ENCODE measurements around the gene ARFIP2.
"Not testable (repeated sequence)": the region's sequence is repeated elsewhere in the genome, so short reads cannot be mapped to it uniquely, and the experiment has no call there.

Gene ARFIP2, protein sequence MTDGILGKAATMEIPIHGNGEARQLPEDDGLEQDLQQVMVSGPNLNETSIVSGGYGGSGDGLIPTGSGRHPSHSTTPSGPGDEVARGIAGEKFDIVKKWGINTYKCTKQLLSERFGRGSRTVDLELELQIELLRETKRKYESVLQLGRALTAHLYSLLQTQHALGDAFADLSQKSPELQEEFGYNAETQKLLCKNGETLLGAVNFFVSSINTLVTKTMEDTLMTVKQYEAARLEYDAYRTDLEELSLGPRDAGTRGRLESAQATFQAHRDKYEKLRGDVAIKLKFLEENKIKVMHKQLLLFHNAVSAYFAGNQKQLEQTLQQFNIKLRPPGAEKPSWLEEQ

DNA sequence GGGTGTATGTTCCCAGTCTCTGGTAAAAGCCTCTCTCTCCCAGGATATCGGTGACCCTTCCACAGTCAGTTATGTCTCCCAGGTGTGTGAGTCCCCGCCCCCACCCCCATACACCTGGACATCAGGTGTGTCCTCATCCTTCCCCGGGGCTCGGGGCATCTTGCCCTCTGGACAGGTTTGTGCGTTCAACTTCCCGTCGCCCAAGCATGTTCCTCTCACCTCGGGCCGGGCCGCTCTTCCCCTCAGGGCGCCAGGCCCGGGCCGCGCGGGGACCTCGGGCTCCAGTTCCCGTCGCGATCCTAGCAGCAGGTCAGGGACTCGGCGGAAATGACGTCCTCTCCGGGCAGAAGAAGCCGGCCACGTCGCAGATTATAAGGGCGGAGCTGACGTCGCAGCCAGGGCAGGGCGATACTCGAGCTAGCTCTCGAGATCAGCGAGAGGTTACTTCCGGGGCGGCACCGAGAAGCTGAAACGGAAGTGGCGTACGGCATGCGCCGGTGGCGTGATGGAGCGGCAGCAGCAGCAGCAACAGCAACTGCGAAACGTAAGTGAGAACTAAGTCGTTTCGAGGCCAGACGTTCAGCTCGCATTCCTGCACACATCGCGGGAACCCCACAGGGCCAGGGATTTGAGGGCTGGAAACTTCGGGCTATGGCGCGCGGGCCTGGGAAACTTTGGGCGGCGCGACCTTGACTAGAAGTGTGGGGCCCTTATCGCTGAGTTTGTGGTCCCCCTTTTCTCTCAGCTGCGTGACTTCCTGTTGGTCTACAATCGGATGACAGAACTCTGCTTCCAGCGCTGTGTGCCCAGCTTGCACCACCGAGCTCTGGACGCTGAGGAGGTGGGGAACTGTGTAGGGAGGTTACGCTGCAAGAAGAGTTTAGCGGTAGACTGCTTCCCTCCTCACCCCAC is at the start of gene ARFIP2, which contains the start of gene TIMM10B:
Gene ARFIP2 (minus strand): TSS at position 320 of the 912 bp plus-strand sequence. CDS start 910 bp downstream, outside the sequence.
Gene TIMM10B (plus strand): TSS at position 490 of the 912 bp plus-strand sequence. CDS start 16 bp downstream, at position 506.
- DNase-seq (ENCODE audit: low read depth in 1 of 2, low spot score in 1 of 2): peak; percentile 88 to 95

DNA sequence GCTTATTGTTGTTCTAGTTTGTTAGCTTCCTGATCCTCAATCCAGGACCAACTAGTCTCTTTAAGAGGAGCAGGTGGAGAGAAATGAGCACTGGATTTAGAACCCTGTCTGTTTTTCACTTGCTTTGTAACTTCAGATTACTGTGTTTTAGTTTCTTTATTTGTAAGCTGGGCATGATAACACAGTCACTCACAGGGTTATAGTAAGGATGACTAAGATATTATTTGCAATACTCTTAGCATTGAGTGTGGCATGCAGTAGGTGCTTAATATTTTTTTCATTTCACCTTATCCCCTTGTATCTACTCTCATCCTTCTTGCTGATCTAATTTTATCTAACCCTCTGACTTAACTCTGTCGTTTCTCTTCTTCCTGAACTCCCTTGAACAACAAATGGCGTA is 49.7 kb upstream of the ARFIP2 start:
- DNase-seq (ENCODE audit: low read depth in 1 of 2, low spot score in 1 of 2): no peak

DNA sequence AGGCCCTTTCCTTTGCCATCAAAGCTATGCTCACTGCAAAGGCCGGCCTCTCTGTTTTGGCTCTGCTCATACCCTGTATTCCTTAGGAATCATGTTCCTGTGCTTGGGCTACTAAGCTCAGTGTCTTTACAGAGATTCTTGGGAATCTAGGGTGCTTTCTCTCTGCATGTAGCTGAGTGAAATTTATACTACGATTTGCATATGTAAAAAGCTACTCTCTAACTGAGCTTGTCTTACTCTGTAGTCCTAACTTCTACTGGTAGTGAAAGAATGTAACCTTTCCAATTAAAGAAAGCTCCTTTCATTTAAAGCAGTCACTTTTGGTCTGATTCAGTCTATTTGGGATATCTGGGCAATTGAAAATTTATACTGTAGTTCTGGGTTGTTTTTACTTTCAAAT is 48.1 kb upstream of the ARFIP2 start:
- DNase-seq (ENCODE audit: low read depth in 1 of 2, low spot score in 1 of 2): no peak

DNA sequence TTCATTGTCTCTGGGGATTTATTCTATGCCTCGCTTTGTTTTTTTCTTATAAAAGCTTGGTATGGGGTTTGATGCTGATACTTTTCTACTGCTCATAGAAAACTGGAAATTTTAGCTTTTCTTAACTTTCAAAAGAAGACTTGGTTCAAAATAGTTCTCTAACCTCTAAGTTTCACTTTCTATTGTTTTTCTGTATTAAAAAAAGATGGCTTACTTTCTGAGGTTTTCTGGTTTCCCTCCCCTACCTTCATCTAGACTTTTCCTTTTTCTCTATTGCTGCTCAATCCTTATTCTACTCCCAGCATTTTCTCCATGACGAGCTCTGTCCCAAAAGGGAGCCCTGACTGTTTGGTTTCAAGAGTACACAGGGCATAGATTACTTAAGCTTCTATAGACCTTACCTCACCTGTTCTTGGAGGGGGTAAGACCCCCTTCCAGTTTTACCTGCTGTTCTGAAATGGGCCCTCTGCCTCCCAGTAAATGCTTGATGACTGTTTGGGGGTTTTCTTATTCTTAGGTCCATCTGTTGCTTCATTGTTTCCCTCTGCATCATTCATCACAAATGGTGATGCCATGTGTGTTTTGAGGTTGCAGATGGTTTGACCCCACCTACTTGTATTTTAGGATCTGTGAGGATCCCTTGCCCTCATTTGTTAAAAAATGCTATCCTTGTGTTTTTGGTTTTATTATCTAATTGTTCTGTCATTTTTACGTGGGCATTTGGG is 45.4 kb upstream of the ARFIP2 start:
- DNase-seq (ENCODE audit: low read depth in 1 of 2, low spot score in 1 of 2): no peak

DNA sequence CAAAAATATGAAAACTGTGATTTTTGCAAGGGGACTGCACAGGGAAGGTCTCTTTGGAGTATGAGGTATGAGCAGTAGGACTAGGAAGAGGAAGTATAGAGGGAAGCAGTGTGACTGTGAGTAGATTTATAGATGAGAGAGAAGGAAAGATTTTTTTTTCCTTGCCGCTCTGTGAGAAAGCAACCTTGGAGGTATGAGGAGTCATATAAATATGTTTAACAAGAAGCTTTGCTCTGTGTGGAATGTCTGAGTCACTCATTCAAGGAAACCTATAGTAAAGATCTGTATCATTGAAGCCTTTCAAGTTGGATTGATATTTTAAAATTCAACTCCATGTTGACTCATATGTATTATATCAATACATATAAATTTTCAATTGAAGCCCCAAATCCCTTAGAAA is 42.1 kb upstream of the ARFIP2 start:
- no peak for DNase-seq (ENCODE audit: low read depth in 1 of 2, low spot score in 1 of 2)

DNA sequence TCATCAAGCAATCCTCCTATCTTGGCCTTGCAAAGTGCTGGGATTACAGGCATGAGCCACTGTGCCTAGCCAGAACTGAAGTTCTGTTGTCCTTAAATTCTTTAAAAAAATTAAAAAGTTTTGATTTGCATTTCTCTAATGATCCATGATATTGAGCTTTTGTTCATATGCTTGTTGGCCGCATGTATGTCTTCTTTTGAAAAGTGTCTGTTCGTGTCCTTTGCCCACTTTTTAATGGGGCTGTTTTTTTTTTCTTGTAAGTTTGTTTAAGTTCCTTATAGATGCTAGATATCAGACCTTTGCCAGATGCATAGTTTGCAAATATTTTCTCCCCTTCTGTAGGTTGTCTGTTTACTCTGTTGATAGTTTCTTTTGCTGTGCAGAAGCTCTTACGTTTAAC is 40.8 kb upstream of the ARFIP2 start:
- not testable (repeated sequence) for DNase-seq (ENCODE audit: low read depth in 1 of 2, low spot score in 1 of 2)

DNA sequence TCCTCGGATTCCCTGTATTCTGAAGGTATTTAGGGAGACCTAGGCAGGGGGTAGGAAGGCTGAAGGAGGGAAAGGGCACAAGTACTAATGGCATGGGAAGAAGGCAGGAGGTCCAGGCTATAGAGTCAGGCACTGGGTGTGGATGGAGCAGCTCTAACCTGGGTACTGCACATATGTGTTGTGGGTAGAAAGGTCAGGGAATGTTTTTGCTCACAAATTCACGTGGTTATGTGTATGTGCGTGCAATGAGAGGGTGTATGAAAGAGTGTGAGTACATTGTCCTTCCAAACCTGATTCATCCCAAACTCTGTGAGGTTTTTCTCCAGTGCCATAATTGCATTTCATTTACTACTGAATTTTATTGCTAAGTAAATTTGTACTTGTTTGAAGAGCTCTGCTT is 39.1 kb upstream of the ARFIP2 start:
- no peak for DNase-seq (ENCODE audit: low read depth in 1 of 2, low spot score in 1 of 2)

DNA sequence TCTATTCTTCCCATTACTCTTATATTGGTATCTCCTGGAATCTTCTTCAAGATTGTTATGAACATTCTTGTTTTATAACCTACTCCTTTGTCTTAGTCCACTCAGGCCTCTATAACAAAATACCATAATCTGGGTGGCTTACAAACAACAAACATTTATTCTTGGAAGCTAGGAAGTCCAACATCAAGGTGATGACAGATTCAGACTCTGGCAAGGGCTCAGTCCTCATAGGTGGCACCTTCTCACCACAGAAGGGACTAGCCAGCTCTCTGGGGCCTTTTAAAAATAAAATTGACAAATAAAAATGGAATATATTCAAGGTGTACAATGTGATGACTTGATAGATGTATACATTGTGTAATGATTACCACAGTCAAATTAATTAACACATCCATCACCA is 35.7 kb upstream of the ARFIP2 start:
- DNase-seq (ENCODE audit: low read depth in 1 of 2, low spot score in 1 of 2): no peak

DNA sequence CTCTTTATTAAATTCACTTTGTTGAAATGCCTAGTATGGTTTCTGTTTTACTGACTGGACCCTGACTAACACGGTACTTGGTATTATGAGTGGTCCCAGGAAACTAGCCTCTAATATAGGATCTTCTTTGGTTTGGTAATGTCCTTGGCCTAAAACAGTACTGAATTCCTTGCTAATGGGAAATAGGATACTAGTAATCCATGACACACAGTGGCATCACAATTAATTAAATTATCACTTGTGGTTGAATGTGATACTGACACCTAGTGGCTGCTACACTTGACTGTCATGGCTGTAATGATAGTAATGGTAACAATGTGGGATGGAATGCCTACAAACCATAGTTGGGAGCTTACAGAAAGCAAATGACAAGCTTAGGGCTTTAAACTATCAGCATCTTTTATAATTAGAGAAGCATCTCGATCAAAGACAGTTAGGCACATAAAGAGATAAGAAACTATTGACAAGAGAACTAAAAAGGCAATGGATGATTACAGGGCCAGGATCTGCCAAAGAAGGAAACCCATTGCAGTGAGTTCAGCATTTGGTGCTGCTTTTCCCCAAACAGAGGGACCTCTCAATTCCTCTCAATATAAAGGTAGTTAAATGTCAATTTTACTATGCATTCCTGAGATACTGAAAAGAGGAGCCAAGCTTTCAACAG is 24.6 kb upstream of the ARFIP2 start:
- no peak for DNase-seq (ENCODE audit: low read depth in 1 of 2, low spot score in 1 of 2)

DNA sequence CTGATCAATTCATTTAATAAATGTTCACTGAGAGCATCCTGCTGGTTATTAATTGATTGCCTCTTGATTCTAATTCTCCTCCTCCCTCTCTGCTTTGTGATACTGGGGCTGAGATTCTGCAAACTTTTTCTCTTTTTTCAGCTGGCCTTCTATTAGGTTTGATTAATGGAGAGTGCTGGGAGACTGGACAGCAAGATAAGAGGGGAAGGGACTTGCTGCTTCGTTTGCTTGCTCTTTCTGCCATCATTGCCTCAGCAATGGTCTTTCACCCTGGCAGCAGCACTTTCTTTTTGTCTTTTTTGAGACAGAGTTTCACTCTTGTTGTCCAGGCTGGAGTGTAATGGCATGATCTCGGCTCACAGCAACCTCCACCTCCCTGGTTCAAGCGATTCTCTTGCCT is 23.0 kb upstream of the ARFIP2 start:
- no peak for DNase-seq (ENCODE audit: low read depth in 1 of 2, low spot score in 1 of 2)

DNA sequence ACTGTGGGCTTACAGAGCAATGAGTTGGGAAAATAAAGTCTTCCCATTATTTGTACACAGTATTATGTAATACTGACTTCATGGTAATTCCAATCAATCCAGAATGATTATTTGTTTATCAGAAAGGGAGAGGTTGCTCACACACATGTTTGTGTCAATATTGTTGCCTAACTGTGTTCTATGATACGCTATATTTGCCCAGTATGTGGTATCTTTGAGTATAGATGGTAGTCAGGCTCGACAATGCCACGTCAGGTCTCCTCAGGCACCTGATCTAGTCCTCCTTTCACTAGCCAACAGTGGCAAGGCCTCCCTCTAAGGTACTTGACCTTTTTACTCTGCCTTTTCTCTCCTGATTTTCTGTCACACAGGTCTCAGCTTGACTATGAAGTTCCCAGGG is 21.3 kb upstream of the ARFIP2 start:
- no peak for DNase-seq (ENCODE audit: low read depth in 1 of 2, low spot score in 1 of 2)

DNA sequence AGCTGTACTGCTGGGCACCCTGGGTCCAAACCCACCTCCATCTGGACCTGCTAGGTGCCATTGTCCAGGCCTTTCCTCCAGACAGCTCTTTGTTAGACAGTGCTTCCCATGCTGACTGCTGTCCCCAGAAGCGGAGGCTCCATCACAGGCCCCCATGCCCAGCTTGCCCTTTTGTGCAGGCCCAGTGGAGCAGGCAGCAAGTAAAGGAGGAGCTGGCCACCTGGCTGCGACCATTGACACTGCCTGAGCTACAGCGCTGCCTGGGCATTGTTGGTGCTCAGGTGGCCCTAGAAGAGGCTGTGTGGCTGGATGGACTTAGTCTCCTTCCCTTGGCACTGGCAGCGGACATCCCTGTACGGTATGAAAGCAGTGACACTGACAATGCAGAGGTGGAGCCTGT is 17.4 kb upstream of the ARFIP2 start:
- no peak for DNase-seq (ENCODE audit: low read depth in 1 of 2, low spot score in 1 of 2)

DNA sequence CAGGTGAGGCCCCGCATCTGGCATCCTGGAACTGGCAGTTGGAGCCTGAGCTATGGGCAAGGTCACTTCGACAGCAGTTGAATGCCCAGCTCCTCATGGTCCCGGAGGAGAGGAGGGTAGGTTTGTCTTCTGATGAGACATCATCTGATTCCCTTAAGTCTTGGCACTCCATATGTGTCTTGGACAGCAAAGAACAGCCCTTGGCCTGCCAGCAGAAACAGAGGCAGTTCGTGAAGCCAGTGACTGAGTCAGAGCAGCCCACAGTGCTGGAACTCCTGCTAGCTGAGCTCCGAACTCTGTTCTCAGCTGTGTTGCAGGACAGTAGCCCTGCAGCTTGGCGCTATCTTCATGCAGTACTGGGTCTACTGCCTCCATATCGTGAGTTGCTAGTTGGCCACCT is 17.0 kb upstream of the ARFIP2 start:
- DNase-seq (ENCODE audit: low read depth in 1 of 2, low spot score in 1 of 2): no peak

DNA sequence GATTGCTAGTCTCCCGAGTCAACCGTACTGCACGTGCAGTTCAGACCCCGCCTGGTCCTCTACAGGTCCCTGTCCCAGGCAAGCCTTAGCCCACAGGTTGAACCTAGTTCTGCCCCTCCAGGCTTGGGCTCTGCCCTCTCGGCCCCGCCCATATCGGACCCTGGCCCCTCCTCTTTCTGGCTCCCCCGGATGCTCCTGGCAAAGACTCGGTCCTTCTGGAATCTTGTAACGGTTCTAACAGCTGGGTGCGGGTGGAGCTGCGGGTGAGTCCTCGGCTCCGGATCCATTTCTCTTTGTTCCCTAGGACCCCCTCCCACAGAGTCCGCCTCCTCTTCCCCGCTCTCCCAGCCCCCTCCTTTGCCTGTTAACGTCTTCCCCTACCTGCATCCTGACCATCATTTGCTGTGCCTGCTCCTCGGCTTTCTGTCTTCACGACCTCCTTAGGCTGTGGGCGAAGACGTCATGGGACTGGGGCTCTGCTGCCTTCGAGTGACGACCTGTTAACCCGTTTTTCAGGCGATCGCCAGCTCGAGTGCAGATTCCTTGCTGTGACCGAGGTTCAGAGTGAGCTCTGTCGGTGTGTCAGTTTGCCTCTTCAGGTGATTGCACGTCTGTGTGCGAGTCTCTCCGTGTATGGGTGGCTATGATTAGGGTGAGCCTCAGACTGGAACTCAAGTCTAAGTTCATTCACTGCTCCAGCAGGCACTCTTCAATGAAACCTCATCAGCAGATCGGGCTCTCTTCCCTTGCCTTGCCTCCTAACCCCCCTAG is 16.1 kb upstream of the ARFIP2 start, which contains the start of gene DNHD1:
Gene DNHD1 (plus strand): TSS at position 212 of the 771 bp plus-strand sequence. CDS start 936 bp downstream, outside the sequence.
- no peak for DNase-seq (ENCODE audit: low read depth in 1 of 2, low spot score in 1 of 2)

DNA sequence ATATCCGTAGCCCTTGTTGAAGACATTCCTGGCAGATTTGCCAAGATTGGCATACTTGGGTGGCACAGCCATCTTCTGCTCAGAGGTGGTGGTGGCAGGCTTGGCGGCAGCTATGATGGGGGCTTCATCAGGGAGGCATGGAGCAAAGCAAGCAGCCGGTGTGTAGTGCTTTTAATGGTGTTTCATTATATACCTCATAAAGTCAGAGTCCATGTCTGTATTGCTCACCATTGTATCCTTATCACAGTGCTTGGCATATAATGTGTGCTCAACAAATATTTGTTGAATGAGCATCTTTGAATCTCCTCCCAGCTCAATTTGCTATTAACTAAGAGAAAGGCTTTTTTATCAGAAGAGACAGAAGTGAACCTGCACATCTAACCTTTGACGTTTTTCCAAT is 8.2 kb upstream of the ARFIP2 start:
- DNase-seq (ENCODE audit: low read depth in 1 of 2, low spot score in 1 of 2): no peak

DNA sequence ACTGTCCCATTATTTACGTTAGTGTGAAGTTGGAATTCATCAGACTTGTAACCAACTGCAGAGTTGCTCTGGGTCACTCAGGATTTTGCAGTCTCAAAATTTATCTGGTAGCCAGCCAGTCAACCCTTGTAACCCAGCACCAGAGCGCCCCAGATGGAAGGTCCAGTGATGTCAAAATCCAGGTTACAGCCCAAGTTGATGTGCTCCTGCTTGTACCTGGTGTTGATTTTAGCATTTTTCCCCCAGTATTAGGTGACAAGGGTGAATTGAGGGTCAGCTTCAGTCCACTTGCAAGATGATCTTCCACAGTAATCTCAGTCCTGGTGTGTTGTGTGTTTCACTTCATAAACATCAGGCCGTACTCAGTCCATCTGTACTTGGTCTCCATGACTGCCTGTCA is 7.7 kb upstream of the ARFIP2 start:
- DNase-seq (ENCODE audit: low read depth in 1 of 2, low spot score in 1 of 2): no peak

DNA sequence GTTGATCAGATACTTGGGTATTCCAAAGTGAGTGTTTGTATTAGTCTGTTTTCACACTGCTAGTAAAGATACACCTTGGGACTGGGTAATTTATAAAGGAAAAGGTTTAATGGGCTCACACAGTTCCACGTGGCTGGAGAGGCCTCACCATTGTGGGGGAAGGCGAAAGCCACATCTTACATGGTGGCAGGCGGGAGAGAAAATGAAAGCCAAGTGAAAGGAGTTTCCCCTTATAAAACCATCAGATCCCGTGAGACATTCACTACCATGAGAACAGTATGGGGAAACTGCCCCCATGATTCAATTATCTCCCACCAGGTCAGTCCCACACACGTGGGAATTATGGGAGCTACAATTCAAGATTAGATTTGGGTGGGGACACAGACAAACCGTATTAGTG is 7.2 kb upstream of the ARFIP2 start:
- DNase-seq (ENCODE audit: low read depth in 1 of 2, low spot score in 1 of 2): no peak

DNA sequence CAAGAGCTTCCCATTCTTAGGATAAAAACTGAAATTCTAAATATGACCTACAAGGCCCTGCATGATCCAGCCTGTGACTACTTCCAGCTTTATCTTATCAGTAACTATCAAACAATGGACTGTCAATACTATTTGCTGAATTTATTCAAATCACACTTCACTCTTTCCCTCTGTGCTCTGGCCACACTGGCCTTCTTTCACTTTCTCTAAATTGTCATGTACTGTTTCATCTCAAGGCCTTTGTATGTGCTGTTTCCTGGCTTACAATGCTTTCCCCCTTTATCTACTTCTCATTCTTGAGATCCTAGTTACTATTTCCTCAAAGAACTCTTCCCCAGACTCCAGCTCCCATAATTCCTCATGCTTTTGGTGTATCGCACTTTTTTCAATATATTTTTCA is 5.8 kb upstream of the ARFIP2 start:
- DNase-seq (ENCODE audit: low read depth in 1 of 2, low spot score in 1 of 2): no peak

DNA sequence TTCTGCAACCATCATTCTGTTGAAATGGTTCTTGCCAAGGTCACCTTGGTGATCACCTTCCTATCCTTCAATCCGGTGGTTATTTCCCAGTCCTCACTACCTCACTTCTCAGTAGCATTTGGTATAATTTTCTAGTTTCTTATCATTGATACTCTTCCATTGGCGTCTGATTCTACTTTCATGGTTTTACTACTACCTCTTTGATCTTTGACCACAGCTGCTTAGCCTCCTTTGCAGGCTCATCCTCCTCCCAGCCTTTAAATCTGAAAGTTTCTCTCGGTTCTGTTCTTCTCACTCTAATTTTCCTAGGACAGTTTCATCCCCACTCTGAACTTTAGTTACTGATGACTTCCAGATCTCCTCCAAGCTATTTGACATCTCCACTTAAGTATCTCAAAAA is 5.1 kb upstream of the ARFIP2 start:
- no peak for DNase-seq (ENCODE audit: low read depth in 1 of 2, low spot score in 1 of 2)

DNA sequence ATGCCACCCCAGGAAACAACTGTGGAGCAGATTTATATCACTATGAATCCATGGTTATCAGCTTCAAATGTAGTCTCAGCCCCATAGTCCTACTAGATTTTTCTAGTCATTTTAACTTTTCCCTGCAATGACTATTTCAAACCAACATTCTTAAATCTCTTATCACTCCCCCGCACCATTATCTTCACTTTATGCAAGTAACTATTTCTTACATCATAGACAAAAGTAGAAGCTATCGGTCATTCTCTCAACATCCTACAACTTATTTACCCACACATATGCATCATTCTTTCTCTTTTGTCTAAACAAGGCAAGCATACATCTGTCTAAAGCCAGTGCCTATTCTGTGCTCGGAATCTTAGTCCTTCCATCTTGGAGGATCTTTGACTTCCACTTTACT is 4.5 kb upstream of the ARFIP2 start:
- no peak for DNase-seq (ENCODE audit: low read depth in 1 of 2, low spot score in 1 of 2)
